SK-N-MC (cell line): ENCODE results near the gene KLRD1.
"Not testable (repeated sequence)": the region's sequence is repeated elsewhere in the genome, so short reads cannot be mapped to it uniquely, and the experiment has no call there.

Experiments
- DNase-seq: peaks from one replicate; pipeline ENCODE4 v3.0.0-alpha.2; 2011; ENCODE audit warnings: low read depth, low spot score
- H3K27ac ChIP-seq: fragments of 200-600 bp; sonication (generic); 2 replicates; pipeline ENCODE4 v1.5.1; 2016; ENCODE audit warnings: mixed run types
- H3K36me3 ChIP-seq: fragments of 200-600 bp; sonication (generic); 2 replicates; pipeline ENCODE4 v1.6.1; 2017; ENCODE audit warnings: antibody characterized with exemption, low read length, mixed read lengths; ENCODE audit not compliant: insufficient read depth
- H3K4me3 ChIP-seq: fragments of 200-600 bp; sonication (generic); 2 replicates; pipeline ENCODE4 v1.5.1; 2016
- H3K9ac ChIP-seq: fragments of 200-600 bp; sonication (generic); 2 replicates; pipeline ENCODE4 v1.8.0; 2017; ENCODE audit warnings: mixed run types, mixed read lengths; ENCODE audit not compliant: insufficient read length
- H3K9me3 ChIP-seq: fragments of 200-600 bp; sonication (generic); 2 replicates; pipeline ENCODE4 v1.6.1; 2017; ENCODE audit warnings: low read depth, mild to moderate bottlenecking, antibody characterized with exemption, low read length, moderate library complexity, mixed read lengths
- EZH2 ChIP-seq: fragments of 200-600 bp; sonication (generic); IDR thresholded peaks from one replicate; pipeline ENCODE4 v1.6.1; 2017; ENCODE audit warnings: antibody characterized with exemption
- FOXP2 ChIP-seq: optimal IDR thresholded peaks from 2 replicates; pipeline ENCODE3; 2011; ENCODE audit warnings: mild to moderate bottlenecking, moderate library complexity; ENCODE audit not compliant: insufficient read depth; ENCODE audit errors: extremely low read length, control extremely low read depth
- POLR2AphosphoS5 ChIP-seq: IDR thresholded peaks from 2 replicates; pipeline ENCODE4 v1.6.1; 2012; ENCODE audit warnings: mild to moderate bottlenecking, low read depth, low read length, borderline replicate concordance

Gene KLRD1

GRCh38 chr12:10319388-10319787, 11.7 kb downstream of the KLRD1 start:
- TF ChIP-seq EZH2 (no peak), FOXP2 (no peak), POLR2AphosphoS5 (no peak)
- Histone ChIP-seq H3K4me3 (no peak overlapping the region), H3K36me3 (no peaks in the 10 kb centered on the region), H3K9me3 (no peaks in the 10 kb centered on the region), H3K27ac (no peak overlapping the region), H3K9ac (no peak overlapping the region)
- DNase-seq: no peak

- no peak overlapping the region for H3K4me3 ChIP-seq
- no peaks in the 10 kb centered on the region for H3K9me3 ChIP-seq
- no peak overlapping the region for H3K9ac ChIP-seq
- TF ChIP-seq FOXP2: no peak
- TF ChIP-seq POLR2AphosphoS5: no peak
- TF ChIP-seq EZH2: no peak
- H3K27ac ChIP-seq: no peak overlapping the region
- no peaks in the 10 kb centered on the region for H3K36me3 ChIP-seq
- no peak for DNase-seq
Measured at GRCh38 chr12:10320643-10321042, 13.0 kb downstream of the KLRD1 start.

GRCh38 chr12:10328691-10329090, 21.0 kb downstream of the KLRD1 start:
- not testable (repeated sequence) for DNase-seq

GRCh38 chr12:10331642-10332239, 24.1 kb downstream of the KLRD1 start:
- peak; percentile 16 for DNase-seq
- TF ChIP-seq EZH2 (no peak), POLR2AphosphoS5 (no peak), FOXP2 (no peak)
- Histone ChIP-seq H3K9ac (no peak overlapping the region), H3K27ac (no peak overlapping the region), H3K36me3 (no peaks in the 10 kb centered on the region), H3K4me3 (no peak overlapping the region), H3K9me3 (no peaks in the 10 kb centered on the region)

More at GRCh38 chr12:10328691-10329090, 21.0 kb downstream of the KLRD1 start:
- H3K27ac ChIP-seq, H3K36me3 ChIP-seq, H3K4me3 ChIP-seq, H3K9ac ChIP-seq, H3K9me3 ChIP-seq: not testable (repeated sequence)

- not testable (repeated sequence) for H3K4me3 ChIP-seq, H3K9me3 ChIP-seq, DNase-seq, H3K27ac ChIP-seq, H3K9ac ChIP-seq, H3K36me3 ChIP-seq
Measured at GRCh38 chr12:10336196-10336595, 28.5 kb downstream of the KLRD1 start.

- not testable (repeated sequence) for H3K27ac ChIP-seq, H3K9ac ChIP-seq, H3K36me3 ChIP-seq, DNase-seq, H3K4me3 ChIP-seq, H3K9me3 ChIP-seq
Measured at GRCh38 chr12:10338470-10338869, 30.8 kb downstream of the KLRD1 start.

- no peak for DNase-seq
- Histone ChIP-seq H3K27ac (no peak overlapping the region), H3K9me3 (no peaks in the 10 kb centered on the region), H3K36me3 (no peaks in the 10 kb centered on the region), H3K9ac (no peak overlapping the region), H3K4me3 (no peak overlapping the region)
- TF ChIP-seq FOXP2 (no peak), POLR2AphosphoS5 (no peak), EZH2 (no peak)
Measured at GRCh38 chr12:10339053-10339840, 31.6 kb downstream of the KLRD1 start.

GRCh38 chr12:10340946-10341345, 33.3 kb downstream of the KLRD1 start:
- H3K4me3 ChIP-seq, DNase-seq, H3K9me3 ChIP-seq, H3K27ac ChIP-seq, H3K36me3 ChIP-seq, H3K9ac ChIP-seq: not testable (repeated sequence)

GRCh38 chr12:10341892-10342509, 34.3 kb downstream of the KLRD1 start:
- no peak overlapping the region for H3K27ac ChIP-seq
- no peak overlapping the region for H3K4me3 ChIP-seq
- H3K9ac ChIP-seq: no peak overlapping the region
- TF ChIP-seq EZH2 (no peak), POLR2AphosphoS5 (no peak), FOXP2 (no peak)
- no peaks in the 10 kb centered on the region for H3K9me3 ChIP-seq
- no peak for DNase-seq
- H3K36me3 ChIP-seq: no peaks in the 10 kb centered on the region

GRCh38 chr12:10351457-10351856, 43.8 kb downstream of the KLRD1 start:
- H3K27ac ChIP-seq, DNase-seq, H3K9me3 ChIP-seq, H3K9ac ChIP-seq, H3K36me3 ChIP-seq, H3K4me3 ChIP-seq: not testable (repeated sequence)
